CD14-positive monocyte (primary cell): ENCODE measurements around the gene SLC25A1. TPM values are rescaled to one million over a fixed set of nuclear protein-coding genes. Genes with fewer than 3 reads are reported as not detected.

Experiments
- DNase-seq, 3 donors: peaks; one replicate each; pipeline ENCODE4 v3.0.0-alpha.2; 2011 to 2022
- H2AFZ ChIP-seq: 2 replicates; pipeline ENCODE4 v1.6.0; 2012; ENCODE audit warnings: mild to moderate bottlenecking, low read depth, low read length, inconsistent platforms; ENCODE audit not compliant: insufficient read depth, poor library complexity, severe bottlenecking
- H3K27ac ChIP-seq, 2 donors: 1 replicate in 1 of 2; 2 replicates in 1 of 2; pipeline ENCODE4 v1.5.1; 2012 to 2013; ENCODE audit warnings: low read length in 2 of 2, control low read depth in 1 of 2, inconsistent platforms in 1 of 2, low read depth in 1 of 2, mild to moderate bottlenecking in 1 of 2
- H3K27me3 ChIP-seq, 2 donors: one replicate each; pipeline versions ENCODE4 v1.6.0 to v1.6.1; 2011 to 2013; ENCODE audit warnings: low read length in 2 of 2; ENCODE audit not compliant: control insufficient read depth in 2 of 2, insufficient read depth in 2 of 2
- H3K36me3 ChIP-seq, 2 donors: replicated peaks in 1 of 2; 1 replicate in 1 of 2; 2 replicates in 1 of 2; pipeline versions ENCODE4 v1.5.1 to v1.6.1; 2012 to 2013; ENCODE audit warnings: low read length in 2 of 2, control low read depth in 1 of 2, inconsistent platforms in 1 of 2, mild to moderate bottlenecking in 1 of 2; ENCODE audit not compliant: insufficient read depth in 2 of 2, control insufficient read depth in 1 of 2
- H3K4me1 ChIP-seq, 2 donors: 1 replicate in 1 of 2; 2 replicates in 1 of 2; pipeline versions ENCODE4 v1.5.1 to v1.6.1; 2012 to 2013; ENCODE audit warnings: low read length in 2 of 2, control low read depth in 1 of 2, inconsistent platforms in 1 of 2, mild to moderate bottlenecking in 1 of 2, moderate library complexity in 1 of 2; ENCODE audit not compliant: insufficient read depth in 2 of 2, control insufficient read depth in 1 of 2
- H3K4me2 ChIP-seq: replicated peaks from 2 replicates; pipeline ENCODE3; 2012; ENCODE audit warnings: low read length, moderate library complexity, mild to moderate bottlenecking; ENCODE audit not compliant: poor library complexity, severe bottlenecking; ENCODE audit errors: extremely low read depth
- H3K4me3 ChIP-seq, 3 experiments: fragments of 200-600 bp in 1 of 3; sonication (generic) in 1 of 3; replicated peaks in 1 of 3; 1 replicate in 2 of 3; 2 replicates in 1 of 3; pipeline ENCODE4 v1.5.1; 2011 to 2013; ENCODE audit warnings: low read length in 3 of 3, mild to moderate bottlenecking in 3 of 3, control low read depth in 2 of 3, low read depth in 2 of 3, inconsistent platforms in 1 of 3, moderate library complexity in 1 of 3
- H3K79me2 ChIP-seq: 2 replicates; pipeline ENCODE4 v1.6.0; 2012; ENCODE audit warnings: mild to moderate bottlenecking, control low read depth, inconsistent platforms, low read length, moderate library complexity; ENCODE audit not compliant: insufficient read depth
- H3K9ac ChIP-seq: 2 replicates; pipeline ENCODE4 v1.6.0; 2017; ENCODE audit warnings: low read length, mild to moderate bottlenecking; ENCODE audit not compliant: insufficient read depth, poor library complexity, severe bottlenecking
- H3K9me3 ChIP-seq, 2 donors: replicated peaks in 1 of 2; 1 replicate in 1 of 2; 2 replicates in 1 of 2; pipeline versions ENCODE4 v1.5.1 to v1.6.1; 2012 to 2013; ENCODE audit warnings: low read length in 2 of 2, control low read depth in 1 of 2; ENCODE audit not compliant: control insufficient read depth in 1 of 2, insufficient read depth in 1 of 2
- H4K20me1 ChIP-seq: 2 replicates; pipeline ENCODE4 v1.6.0; 2012; ENCODE audit warnings: mild to moderate bottlenecking, low read length, control low read depth, moderate library complexity; ENCODE audit not compliant: insufficient read depth
- H3K27ac Mint-ChIP-seq, 7 donors: one replicate each; pipeline ENCODE4 v1.8.0; 2020; ENCODE audit warnings: mild to moderate bottlenecking in 7 of 7, mixed read lengths in 7 of 7, moderate library complexity in 6 of 7, inconsistent platforms in 2 of 7
- H3K27me3 Mint-ChIP-seq, 3 donors: one replicate each; pipeline ENCODE4 v1.8.0; 2021 to 2022; ENCODE audit warnings: low read depth in 3 of 3, mild to moderate bottlenecking in 3 of 3, mixed read lengths in 3 of 3, moderate library complexity in 3 of 3, inconsistent platforms in 1 of 3
- H3K36me3 Mint-ChIP-seq, 2 donors: one replicate each; pipeline ENCODE4 v1.8.0; 2020; ENCODE audit warnings: mixed read lengths in 2 of 2, inconsistent platforms in 1 of 2, mild to moderate bottlenecking in 1 of 2
- H3K4me1 Mint-ChIP-seq: one replicate; pipeline ENCODE4 v1.8.0; 2020; ENCODE audit warnings: mild to moderate bottlenecking, mixed read lengths
- H3K4me3 Mint-ChIP-seq, 2 donors: one replicate each; pipeline ENCODE4 v1.8.0; 2020; ENCODE audit warnings: mild to moderate bottlenecking in 2 of 2, mixed read lengths in 2 of 2, moderate library complexity in 1 of 2
- H3K9me3 Mint-ChIP-seq, 7 donors: one replicate each; pipeline ENCODE4 v1.8.0; 2020 to 2022; ENCODE audit warnings: mixed read lengths in 7 of 7, mild to moderate bottlenecking in 6 of 7, moderate library complexity in 6 of 7, inconsistent platforms in 2 of 7
- WGBS: methylation state at CpG from one replicate; pipeline ENCODE4 v1.1.5; 2013; ENCODE audit warnings: missing lambda C conversion rate; ENCODE audit not compliant: insufficient coverage; 5-methylcytosine and 5-hydroxymethylcytosine counted together
- intact Hi-C, 2 donors: fragments of 100-400 bp; cut with micrococcal nuclease; formaldehyde crosslinking; loops; one replicate each; pipeline versions ENCODE4 v1.15.0 to v1.15.1; 2023
- polyA minus RNA-seq: library from RNA; depleted of rRNA, polyadenylated mRNA; stranded (reverse); fragments of >200 nt; gene quantifications from 2 replicates; pipeline ENCODE4 v1.2.3, GENCODE V29; 2012
- polyA plus RNA-seq, 3 donors: library from polyadenylated mRNA; depleted of rRNA in 1 of 3; unstranded in 2 of 3; stranded (reverse) in 1 of 3; fragments of 300-500 nt in 2 of 3; fragments of >200 nt in 1 of 3; fragmentation: Illumina TruSeq in 2 of 3; gene quantifications; 1 replicate in 2 of 3; 2 replicates in 1 of 3; pipeline ENCODE4 v1.2.3, GENCODE V29; 2012 to 2021
- total RNA-seq, 12 experiments: library from RNA in 1 of 12; stranded (reverse) in 1 of 12; fragments of 120-200 nt in 1 of 12; gene quantifications; one replicate each; pipeline ENCODE4 v1.2.4 and lab custom pipeline; 2013 to 2026; ENCODE audit warnings: mixed read lengths in 6 of 12, inconsistent platforms in 1 of 12
- TF ChIP-seq, protein P1 (sequence below): fragments of 200-600 bp; IDR thresholded peaks from one replicate; pipeline ENCODE4 v1.8.0; 2022; ENCODE audit warnings: antibody characterized with exemption, mild to moderate bottlenecking

Gene SLC25A1
- 30.7 TPM for total RNA-seq (2013)
- 10 to 100 TPM; 15.2 to 37.4 (median 35.1) TPM for polyA plus RNA-seq
- 28.1 and 46.1 TPM in 2 replicates for polyA minus RNA-seq
- total RNA-seq (lab: John Stamatoyannopoulos, UW): 3.9 to 22.2 (median 14.8) reads per million in 11 experiments

DNA sequence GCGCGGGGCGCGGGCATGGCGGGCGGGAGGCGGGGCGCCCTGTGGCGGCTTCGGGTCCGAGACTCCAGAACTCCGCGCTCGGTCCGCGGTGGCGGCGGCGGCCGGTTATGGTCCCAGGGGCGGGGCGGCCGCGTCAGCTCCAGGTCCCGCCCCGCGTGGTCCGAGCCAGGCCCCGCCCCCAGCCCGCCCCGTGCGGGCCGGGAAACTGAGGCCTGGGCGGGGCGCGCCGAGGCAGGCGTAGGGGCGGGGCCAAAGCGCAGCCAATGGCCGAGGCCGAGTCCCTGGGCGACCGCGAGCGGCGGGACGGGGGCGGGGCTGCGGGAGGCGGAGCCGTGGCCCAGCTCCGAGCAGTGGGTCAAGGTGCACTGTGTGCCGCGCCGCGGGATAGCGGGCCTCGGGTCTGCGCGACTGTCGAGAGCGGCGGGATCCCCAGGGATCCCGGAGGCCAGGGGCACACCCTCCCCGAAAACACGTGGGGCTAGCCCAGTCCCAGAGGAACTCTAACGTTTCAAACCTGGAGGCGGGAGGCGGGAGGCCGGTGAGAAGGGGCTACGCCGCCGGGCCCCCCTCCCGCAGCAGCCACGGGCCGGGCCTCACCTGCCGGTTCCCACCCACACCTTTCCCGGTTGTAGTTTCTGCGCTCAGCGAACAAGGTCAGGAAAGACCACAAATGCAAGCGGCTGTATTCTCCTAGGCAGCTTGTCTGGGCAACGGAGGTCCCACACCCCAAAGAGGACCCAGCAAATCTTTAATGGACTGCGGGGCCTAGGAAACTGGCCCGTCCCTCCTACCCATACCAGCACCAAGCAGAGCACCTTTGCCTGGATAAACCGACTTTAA, at the start of gene SLC25A1:
SLC25A1 (minus strand) TSS at position 80 of the 840 bp plus-strand sequence; CDS start at position 17, 63 bp downstream.
- Mint-ChIP-seq H3K9me3 (peaks cover 0 to 2% (median 0%) of the 10 kb centered on the region in 7 donors), H3K4me3 (peak within 1 kb of the TSS; percentile 74 to 77), H3K36me3 (peaks cover 5 to 10% of the 10 kb centered on the region in 2 donors), H3K4me1 (peaks cover 21% of the 10 kb centered on the region), H3K27ac (peak within 1 kb of the TSS in 2 of 7 donors; percentile 63 to 75), H3K27me3 (peaks cover 0 to 2% (median 2%) of the 10 kb centered on the region in 3 donors)
- under 1% methylated on average over 86 of the region's 86 CpGs for WGBS
- no peaks in the 10 kb centered on the region for H3K27me3 ChIP-seq
- H3K36me3 ChIP-seq: peaks cover 7 to 12% of the 10 kb centered on the region in 2 donors
- peak within 1 kb of the TSS; percentile 49 to 83 (median 75) for H3K4me3 ChIP-seq
- peaks cover 14% of the 10 kb centered on the region for H4K20me1 ChIP-seq
- TF ChIP-seq, protein P1, sequence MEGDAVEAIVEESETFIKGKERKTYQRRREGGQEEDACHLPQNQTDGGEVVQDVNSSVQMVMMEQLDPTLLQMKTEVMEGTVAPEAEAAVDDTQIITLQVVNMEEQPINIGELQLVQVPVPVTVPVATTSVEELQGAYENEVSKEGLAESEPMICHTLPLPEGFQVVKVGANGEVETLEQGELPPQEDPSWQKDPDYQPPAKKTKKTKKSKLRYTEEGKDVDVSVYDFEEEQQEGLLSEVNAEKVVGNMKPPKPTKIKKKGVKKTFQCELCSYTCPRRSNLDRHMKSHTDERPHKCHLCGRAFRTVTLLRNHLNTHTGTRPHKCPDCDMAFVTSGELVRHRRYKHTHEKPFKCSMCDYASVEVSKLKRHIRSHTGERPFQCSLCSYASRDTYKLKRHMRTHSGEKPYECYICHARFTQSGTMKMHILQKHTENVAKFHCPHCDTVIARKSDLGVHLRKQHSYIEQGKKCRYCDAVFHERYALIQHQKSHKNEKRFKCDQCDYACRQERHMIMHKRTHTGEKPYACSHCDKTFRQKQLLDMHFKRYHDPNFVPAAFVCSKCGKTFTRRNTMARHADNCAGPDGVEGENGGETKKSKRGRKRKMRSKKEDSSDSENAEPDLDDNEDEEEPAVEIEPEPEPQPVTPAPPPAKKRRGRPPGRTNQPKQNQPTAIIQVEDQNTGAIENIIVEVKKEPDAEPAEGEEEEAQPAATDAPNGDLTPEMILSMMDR: no peak
- H3K4me1 ChIP-seq: peaks cover 28 to 39% of the 10 kb centered on the region in 2 donors
- H3K79me2 ChIP-seq: no peaks in the 10 kb centered on the region
- intact Hi-C loops: loop anchor here (2.0 to 5.0 kb wide), 2 partner anchors 113 to 114 kb away; partner anchors contain the start of gene CLTCL1 (in 1 of the 2)
- peak within 1 kb of the TSS; percentile 76 for H3K9ac ChIP-seq
- H2AFZ ChIP-seq: peak within 1 kb of the TSS; percentile 83
- H3K4me2 ChIP-seq: peak within 1 kb of the TSS; percentile 96
- DNase-seq: peak; percentile 68 to 78 (median 78)
- peak within 1 kb of the TSS in 1 of 2 donors; percentile 36 for H3K27ac ChIP-seq
- H3K9me3 ChIP-seq: no peaks in the 10 kb centered on the region

- Histone ChIP-seq H3K36me3 (peaks cover 95 to 100% of the 10 kb centered on the region in 2 donors), H3K79me2 (peaks cover 10% of the 10 kb centered on the region), H3K27ac (no peak overlapping the region), H2AFZ (no peak overlapping the region), H3K9ac (no peak overlapping the region), H3K27me3 (no peaks in the 10 kb centered on the region), H3K4me2 (no peak overlapping the region), H4K20me1 (no peaks in the 10 kb centered on the region), H3K4me3 (no peak overlapping the region), H3K9me3 (no peaks in the 10 kb centered on the region), H3K4me1 (no peaks in the 10 kb centered on the region)
- TF ChIP-seq, protein P1: no peak
- H3K4me1 Mint-ChIP-seq: no peaks in the 10 kb centered on the region
- WGBS: no CpG with 5 or more reads among the region's 4 CpGs
- H3K36me3 Mint-ChIP-seq: peaks cover 88 to 97% of the 10 kb centered on the region in 2 donors
- H3K27me3 Mint-ChIP-seq: peaks cover 0 to 1% (median 0%) of the 10 kb centered on the region in 3 donors
- no peak overlapping the region for H3K4me3 Mint-ChIP-seq
- no peaks in the 10 kb centered on the region for H3K9me3 Mint-ChIP-seq
- DNase-seq: no peak
- no peak overlapping the region for H3K27ac Mint-ChIP-seq
- intact Hi-C loops: no loop called here
Measured at GRCh38 chr22:19228179-19228578, 49.6 kb upstream of the SLC25A1 start.
